ENCODE results near the gene SLC38A1.

SLC38A1 gene

DNA sequence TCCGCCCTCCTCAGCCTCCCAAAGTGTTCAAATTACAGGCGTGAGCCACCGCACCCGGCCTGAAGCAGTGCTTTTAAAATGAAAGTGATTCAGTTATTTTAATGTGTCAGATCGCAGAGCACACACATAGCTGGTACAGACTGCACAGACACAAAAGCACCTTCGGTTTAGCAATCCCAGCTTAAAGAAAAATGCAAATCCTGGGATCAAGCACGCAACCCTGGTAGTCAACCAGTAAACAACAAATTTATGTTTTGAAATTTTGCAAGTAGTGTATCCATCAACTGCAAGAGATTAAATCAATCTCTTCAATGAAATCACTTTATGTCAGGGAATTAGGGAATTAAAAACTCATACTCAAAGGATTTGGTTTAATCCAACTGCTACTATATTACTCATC lies 28.4 kb downstream of the SLC38A1 start:
- Histone ChIP-seq H3K9ac (ENCODE audit: low read depth, low read length) (no peak overlapping the region), H3K27ac (ENCODE audit: low read length) (no peak overlapping the region), H3K4me1 (ENCODE audit: insufficient read depth, low read length) (no peaks in the 10 kb centered on the region), H3K9me3 (ENCODE audit: insufficient read depth, low read length, severe bottlenecking) (peaks cover 4% of the 10 kb centered on the region), H4K20me1 (ENCODE audit: insufficient read depth, low read length) (no peaks in the 10 kb centered on the region), H2AFZ (ENCODE audit: low read depth, low read length) (no peak overlapping the region), H3K36me3 (ENCODE audit: insufficient read depth, low read length) (no peaks in the 10 kb centered on the region; the same call in 1 of the 2 replicates), H3K4me3 (ENCODE audit: low read depth in 1 of 2, low read length in 2 of 2) (no peak overlapping the region), H3K79me2 (ENCODE audit: insufficient read depth, low read length) (no peaks in the 10 kb centered on the region), H3K27me3 (ENCODE audit: insufficient read depth, low read length, poor library complexity) (no peaks in the 10 kb centered on the region), H3K4me2 (ENCODE audit: insufficient read depth, low read length) (no peak overlapping the region)
- no peak for TF ChIP-seq EZH2 (IDR thresholded peaks at IDR 0.05; ENCODE audit: borderline replicate concordance, low read depth, low read length, severe bottlenecking)
- TF ChIP-seq, protein P1, sequence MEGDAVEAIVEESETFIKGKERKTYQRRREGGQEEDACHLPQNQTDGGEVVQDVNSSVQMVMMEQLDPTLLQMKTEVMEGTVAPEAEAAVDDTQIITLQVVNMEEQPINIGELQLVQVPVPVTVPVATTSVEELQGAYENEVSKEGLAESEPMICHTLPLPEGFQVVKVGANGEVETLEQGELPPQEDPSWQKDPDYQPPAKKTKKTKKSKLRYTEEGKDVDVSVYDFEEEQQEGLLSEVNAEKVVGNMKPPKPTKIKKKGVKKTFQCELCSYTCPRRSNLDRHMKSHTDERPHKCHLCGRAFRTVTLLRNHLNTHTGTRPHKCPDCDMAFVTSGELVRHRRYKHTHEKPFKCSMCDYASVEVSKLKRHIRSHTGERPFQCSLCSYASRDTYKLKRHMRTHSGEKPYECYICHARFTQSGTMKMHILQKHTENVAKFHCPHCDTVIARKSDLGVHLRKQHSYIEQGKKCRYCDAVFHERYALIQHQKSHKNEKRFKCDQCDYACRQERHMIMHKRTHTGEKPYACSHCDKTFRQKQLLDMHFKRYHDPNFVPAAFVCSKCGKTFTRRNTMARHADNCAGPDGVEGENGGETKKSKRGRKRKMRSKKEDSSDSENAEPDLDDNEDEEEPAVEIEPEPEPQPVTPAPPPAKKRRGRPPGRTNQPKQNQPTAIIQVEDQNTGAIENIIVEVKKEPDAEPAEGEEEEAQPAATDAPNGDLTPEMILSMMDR (IDR thresholded peaks at IDR 0.05; ENCODE audit: borderline replicate concordance, extremely low read depth, low read length, poor library complexity, severe bottlenecking), result no peak
- DNase-seq (no peak), ATAC-seq (ENCODE audit: insufficient read depth, low read depth) (no peak)

GRCh38 chr12:46238821-46239220 lies 30.0 kb downstream of the SLC38A1 start:
- Histone ChIP-seq H3K4me1 (ENCODE audit: insufficient read depth, low read length) (no peaks in the 10 kb centered on the region), H3K4me3 (ENCODE audit: low read depth in 1 of 2, low read length in 2 of 2) (no peak overlapping the region), H2AFZ (ENCODE audit: low read depth, low read length) (no peak overlapping the region), H3K9me3 (ENCODE audit: insufficient read depth, low read length, severe bottlenecking) (no peaks in the 10 kb centered on the region), H4K20me1 (ENCODE audit: insufficient read depth, low read length) (no peaks in the 10 kb centered on the region), H3K27me3 (ENCODE audit: insufficient read depth, low read length, poor library complexity) (no peaks in the 10 kb centered on the region), H3K27ac (ENCODE audit: low read length) (no peak overlapping the region), H3K36me3 (ENCODE audit: insufficient read depth, low read length) (no peaks in the 10 kb centered on the region), H3K4me2 (ENCODE audit: insufficient read depth, low read length) (no peak overlapping the region), H3K79me2 (ENCODE audit: insufficient read depth, low read length) (no peaks in the 10 kb centered on the region), H3K9ac (ENCODE audit: low read depth, low read length) (no peak overlapping the region)
- TF ChIP-seq, protein P1 (IDR thresholded peaks at IDR 0.05; ENCODE audit: borderline replicate concordance, extremely low read depth, low read length, poor library complexity, severe bottlenecking), result no peak
- no peak for TF ChIP-seq EZH2 (IDR thresholded peaks at IDR 0.05; ENCODE audit: borderline replicate concordance, low read depth, low read length, severe bottlenecking)
- ATAC-seq (ENCODE audit: insufficient read depth, low read depth), result no peak
- DNase-seq, result no peak

GRCh38 chr12:46237371-46238045 lies 31.3 kb downstream of the SLC38A1 start:
- Histone ChIP-seq H2AFZ (ENCODE audit: low read depth, low read length) (no peak overlapping the region), H3K9me3 (ENCODE audit: insufficient read depth, low read length, severe bottlenecking) (no peaks in the 10 kb centered on the region), H3K4me3 (ENCODE audit: low read depth in 1 of 2, low read length in 2 of 2) (no peak overlapping the region), H3K79me2 (ENCODE audit: insufficient read depth, low read length) (no peaks in the 10 kb centered on the region), H3K36me3 (ENCODE audit: insufficient read depth, low read length) (no peaks in the 10 kb centered on the region), H3K27ac (ENCODE audit: low read length) (no peak overlapping the region), H3K4me2 (ENCODE audit: insufficient read depth, low read length) (no peak overlapping the region), H4K20me1 (ENCODE audit: insufficient read depth, low read length) (no peaks in the 10 kb centered on the region), H3K27me3 (ENCODE audit: insufficient read depth, low read length, poor library complexity) (no peaks in the 10 kb centered on the region), H3K4me1 (ENCODE audit: insufficient read depth, low read length) (no peaks in the 10 kb centered on the region), H3K9ac (ENCODE audit: low read depth, low read length) (no peak overlapping the region)
- DNase-seq (no peak), ATAC-seq (ENCODE audit: insufficient read depth, low read depth) (no peak)
- no peak for TF ChIP-seq EZH2 (IDR thresholded peaks at IDR 0.05; ENCODE audit: borderline replicate concordance, low read depth, low read length, severe bottlenecking)
- TF ChIP-seq, protein P1 (IDR thresholded peaks at IDR 0.05; ENCODE audit: borderline replicate concordance, extremely low read depth, low read length, poor library complexity, severe bottlenecking), result no peak
